ENCODE data around the gene DYNLL2.
A peak's percentile ranks its signal among the peaks of the same experiment; 100 is the strongest.
"Not testable (repeated sequence)": the region's sequence is repeated elsewhere in the genome, so short reads cannot be mapped to it uniquely, and the experiment has no call there.

Gene DYNLL2

GRCh38 chr17:58082870-58083490 is at the start of gene DYNLL2:
TSS of gene DYNLL2 (plus strand) at chr17:58083419. CDS start at chr17:58087091, 3,672 bp downstream.
- peak; percentile 80 for DNase-seq

DNA sequence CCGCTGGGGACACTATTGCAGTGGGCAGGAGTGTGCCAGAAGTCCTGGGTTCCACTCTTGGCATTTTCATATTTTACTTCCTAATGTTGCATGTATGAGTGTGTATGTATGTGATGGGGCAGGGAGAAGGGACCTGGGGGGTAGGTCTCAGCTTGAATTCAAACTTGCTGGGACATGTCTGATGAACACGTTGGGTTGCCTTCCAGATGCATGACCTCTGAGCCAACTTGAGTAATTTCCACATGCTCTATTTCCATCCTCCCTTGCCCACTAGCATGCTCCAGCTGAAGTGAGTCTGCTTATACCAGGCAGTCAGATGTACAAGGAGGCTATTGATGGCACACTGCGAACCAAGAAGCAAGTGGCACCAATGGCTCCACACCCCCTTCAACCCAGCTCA is 43.2 kb upstream of the DYNLL2 start:
- DNase-seq, result no peak

GRCh38 chr17:58040386-58040785 is 42.8 kb upstream of the DYNLL2 start:
- no peak for DNase-seq

GRCh38 chr17:58041161-58041560 is 42.1 kb upstream of the DYNLL2 start:
- DNase-seq, result no peak

- no peak for DNase-seq
These were observed 39.7 kb upstream of the DYNLL2 start for GRCh38 chr17:58043221-58044181.

- DNase-seq, result not testable (repeated sequence)
These were observed 39.0 kb upstream of the DYNLL2 start for GRCh38 chr17:58044256-58044655.

DNA sequence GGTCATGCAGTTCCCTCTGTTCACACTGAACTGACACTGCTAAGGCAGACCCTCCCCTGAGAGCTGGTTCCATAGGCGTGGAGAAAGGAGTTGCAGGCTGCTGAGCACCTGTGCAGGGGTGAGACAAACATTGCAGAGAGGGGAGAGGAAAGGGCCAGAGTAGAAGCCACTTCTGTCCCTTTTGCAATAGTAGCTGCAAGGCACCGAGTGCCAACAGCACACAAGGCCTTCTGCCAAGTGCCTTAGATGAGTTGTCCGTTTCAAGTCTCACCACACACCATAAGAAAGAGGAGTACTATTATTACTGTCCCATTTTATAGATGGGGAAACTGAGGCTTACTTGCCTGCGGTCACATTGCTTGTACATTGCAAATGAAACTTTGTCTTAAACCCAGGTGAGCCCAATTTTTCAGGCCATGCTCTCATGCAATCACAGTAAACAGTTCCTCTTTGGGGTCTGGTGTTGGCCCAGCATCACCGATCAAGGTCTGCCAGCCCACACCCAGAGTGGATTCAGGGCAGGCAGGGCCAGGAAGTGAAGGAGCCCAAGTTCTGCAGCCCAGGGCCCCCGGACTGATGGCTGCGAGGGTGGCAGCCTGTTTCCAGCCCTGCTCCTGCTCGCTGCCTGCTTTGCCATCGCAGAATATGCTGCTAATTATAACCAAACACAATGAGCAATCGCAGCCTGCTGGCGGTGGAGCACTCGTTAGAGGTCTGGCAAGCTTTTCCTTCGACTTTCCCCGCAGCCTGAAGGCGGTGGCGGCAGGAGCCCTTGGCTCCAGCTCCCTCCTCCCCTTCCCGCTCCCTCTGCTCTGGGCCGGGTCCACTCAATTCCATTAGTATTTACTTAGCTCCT is 36.8 kb upstream of the DYNLL2 start:
- no peak for DNase-seq

GRCh38 chr17:58047376-58048150 is 35.7 kb upstream of the DYNLL2 start:
- DNase-seq, result no peak

DNA sequence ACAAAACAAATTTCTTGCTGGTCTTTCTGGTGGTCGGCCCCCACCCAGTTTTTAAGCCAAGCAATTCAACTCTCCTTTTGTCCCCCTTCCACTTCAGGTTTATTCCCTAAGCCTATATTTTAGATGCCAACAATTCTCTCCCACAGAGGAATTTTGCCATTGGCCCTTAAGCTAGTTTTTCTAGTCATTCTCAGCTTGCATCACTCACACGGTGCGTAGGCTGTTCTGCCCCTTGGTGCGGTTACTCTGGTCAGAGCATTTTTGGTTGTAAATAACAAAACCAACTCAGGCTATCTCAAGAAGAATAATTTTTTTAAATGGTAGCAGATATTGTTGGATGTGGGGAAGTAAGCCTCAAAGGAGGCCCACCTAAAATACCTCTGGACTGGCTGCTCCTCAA is 33.7 kb upstream of the DYNLL2 start:
- no peak for DNase-seq

DNA sequence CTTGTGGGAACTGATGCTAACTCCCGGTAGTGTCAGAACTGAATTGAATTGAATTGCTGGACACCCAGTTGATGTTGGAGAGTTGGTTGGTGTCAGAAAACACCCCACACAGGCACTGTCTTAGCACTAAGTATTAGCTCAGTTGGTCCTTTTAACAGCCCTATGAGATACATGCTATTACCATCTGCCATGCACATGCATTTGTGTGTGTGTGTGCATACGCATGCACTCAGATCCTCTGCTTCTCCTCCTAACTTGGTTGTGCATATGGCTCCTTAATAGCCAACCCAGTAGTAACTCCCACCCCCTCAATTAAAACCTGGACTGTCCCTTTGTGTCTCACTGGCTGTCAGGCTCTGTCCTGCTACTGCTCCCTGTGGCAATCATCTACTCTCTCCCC is 32.3 kb upstream of the DYNLL2 start:
- DNase-seq, result no peak

GRCh38 chr17:58051468-58051867 is 31.8 kb upstream of the DYNLL2 start:
- no peak for DNase-seq

DNA sequence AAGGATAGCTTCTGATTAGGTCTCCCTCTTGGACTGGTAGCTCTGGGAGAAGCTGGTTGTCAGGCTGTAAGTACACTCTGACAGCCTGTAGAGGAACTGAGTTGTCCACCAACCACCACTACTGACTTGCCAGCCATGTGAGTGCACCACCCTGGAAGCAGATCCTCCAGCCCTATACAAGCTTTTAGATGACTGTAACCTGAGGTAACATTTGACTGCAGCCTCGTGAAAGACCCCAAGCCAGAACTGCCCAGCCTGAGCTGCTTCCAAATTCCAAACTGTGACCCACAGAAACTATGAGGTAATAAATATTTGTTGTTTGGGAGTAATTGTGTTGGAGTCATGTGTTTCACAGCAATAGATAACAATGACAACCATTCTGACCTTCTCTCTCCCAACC is 30.8 kb upstream of the DYNLL2 start:
- no peak for DNase-seq

DNA sequence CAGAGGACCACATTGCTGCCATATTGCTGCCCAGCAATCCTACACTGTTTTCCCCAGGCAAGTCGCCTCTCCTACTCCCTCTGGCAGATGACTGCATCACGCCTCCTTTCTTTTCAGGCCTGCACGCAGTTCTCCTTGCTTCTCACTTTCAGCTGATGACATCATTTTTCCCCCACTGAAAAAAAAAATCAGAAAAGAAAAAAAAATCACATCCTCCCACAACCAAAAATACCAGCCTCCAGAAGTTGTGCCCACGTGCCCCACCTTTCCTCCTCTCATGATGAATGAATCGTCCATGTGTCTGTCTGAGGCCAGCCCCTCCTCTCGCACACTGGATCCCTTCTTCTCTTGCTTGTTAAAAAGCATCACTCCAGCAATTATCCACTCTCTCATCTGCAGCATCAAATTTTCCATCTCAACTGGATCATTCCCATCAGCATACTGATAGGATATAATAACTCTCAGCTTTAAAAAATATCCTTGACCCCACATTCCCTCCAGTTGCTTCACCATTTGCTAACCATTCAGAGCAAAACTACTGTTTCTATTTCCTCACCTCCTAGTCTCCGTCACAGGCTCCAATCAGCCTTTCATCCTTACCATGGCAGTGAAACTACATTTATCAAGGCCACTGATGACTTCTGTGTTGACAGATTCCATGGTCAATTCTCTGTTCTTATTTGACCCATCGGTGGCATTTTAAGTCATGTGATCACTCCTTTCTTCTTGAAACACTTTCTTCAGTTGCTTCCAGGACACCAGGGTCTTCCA is 30.1 kb upstream of the DYNLL2 start:
- DNase-seq, result no peak

GRCh38 chr17:58054641-58055040 is 28.6 kb upstream of the DYNLL2 start:
- no peak for DNase-seq

DNA sequence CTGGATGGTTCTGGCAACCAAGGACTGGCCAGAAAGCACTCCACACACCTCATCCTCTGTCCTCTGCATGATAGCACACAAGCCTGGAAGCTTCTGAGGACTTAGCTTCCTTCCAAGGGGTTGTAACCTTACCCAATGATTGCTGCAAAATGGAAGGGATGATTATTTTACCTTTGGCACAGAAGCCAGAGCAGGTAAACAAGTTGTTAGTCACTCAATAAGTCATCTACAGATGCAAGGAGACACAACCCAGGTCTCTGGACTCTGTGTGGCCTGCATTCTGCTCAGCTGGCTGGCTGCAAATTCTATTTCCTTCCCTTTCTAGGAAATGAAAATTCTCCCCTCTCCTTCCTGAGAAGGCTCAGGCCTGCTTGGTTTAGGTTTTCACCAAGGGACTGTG is 26.7 kb upstream of the DYNLL2 start:
- no peak for DNase-seq

DNA sequence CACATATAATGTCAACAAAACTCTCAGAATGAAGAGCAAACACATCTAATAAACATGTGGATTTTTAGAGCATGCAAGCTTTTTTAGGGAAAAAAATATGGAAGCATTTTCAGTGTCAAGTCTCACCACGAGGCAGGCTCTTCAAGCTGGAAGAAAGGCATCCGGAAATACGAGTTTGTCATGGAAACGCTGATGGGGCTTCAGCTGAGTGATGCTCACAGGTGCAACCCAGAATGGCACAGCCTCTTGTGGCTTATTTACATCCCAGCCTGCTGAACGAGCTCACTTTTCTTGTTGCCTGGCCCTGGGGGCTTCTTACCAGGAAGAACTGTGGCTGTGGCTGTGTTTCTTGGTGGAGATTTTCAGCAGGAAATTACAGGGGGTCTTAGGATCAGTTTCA is 24.1 kb upstream of the DYNLL2 start:
- no peak for DNase-seq

- no peak for DNase-seq
These were observed 22.5 kb upstream of the DYNLL2 start for GRCh38 chr17:58060596-58061191.

GRCh38 chr17:58061672-58062071 is 21.5 kb upstream of the DYNLL2 start:
- DNase-seq, result no peak

DNA sequence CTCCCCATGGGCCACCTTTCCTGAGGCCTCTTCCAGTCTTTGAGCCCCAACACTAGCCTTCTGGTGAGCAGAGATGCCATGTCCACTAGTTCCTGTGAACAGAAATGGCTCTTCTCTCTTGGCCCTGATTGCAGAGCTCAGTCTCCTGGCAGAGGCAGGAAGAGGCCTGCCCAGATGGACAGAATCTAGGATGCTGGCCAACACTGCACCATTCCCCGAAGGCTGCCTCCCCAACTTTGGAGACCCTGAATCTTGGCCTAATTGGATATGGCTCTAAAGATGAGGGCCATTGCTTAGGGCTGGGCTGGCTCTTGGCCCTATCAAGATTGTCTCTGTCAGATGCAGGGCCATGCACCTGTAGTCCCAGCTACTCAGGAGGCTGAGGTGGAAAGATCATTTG is 18.0 kb upstream of the DYNLL2 start:
- DNase-seq, result no peak

- DNase-seq, result no peak
These were observed 16.8 kb upstream of the DYNLL2 start for GRCh38 chr17:58066401-58066800.

DNA sequence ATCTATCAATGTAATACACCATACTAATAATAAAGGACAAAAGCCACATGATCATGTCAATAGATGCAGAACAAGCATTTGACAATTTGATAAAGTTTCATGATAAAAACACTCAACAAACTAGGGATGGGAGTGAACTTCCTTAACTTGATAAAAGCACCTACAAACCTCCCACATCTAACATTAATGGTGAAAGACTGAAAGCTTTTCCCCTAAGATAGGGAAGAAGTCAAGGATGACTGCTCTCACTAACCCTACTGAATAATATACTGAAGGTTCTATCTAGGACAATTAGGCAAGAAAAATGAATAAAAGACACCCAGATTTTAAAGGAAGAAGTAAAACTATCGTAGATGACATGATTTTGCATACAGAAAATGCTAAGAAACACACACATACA is 10.4 kb upstream of the DYNLL2 start:
- no peak for DNase-seq

All from NCI-H2107 (cell line).